Measurements from ENCODE around the gene BAIAP2.

DNA sequence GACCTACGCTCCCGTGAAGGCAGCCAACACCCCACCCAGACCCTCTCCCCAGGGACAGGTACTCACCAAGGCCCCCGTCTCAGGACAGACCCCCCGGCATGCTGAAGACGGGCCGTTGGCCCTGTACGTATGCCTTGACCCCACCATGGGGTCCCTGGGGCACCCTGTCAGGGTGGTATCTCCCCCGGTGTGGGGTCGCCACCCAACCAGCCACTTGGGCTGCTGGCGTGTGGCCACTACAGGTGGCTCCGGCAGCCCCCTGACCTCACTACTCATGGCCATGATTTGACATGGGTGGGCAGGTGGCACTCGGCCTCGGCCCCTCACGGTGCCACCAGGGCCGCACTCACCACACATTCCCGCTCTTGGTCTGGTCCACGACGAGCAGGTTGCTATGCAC lies 89.4 kb downstream of the BAIAP2 start:
- TF ChIP-seq, protein P1, sequence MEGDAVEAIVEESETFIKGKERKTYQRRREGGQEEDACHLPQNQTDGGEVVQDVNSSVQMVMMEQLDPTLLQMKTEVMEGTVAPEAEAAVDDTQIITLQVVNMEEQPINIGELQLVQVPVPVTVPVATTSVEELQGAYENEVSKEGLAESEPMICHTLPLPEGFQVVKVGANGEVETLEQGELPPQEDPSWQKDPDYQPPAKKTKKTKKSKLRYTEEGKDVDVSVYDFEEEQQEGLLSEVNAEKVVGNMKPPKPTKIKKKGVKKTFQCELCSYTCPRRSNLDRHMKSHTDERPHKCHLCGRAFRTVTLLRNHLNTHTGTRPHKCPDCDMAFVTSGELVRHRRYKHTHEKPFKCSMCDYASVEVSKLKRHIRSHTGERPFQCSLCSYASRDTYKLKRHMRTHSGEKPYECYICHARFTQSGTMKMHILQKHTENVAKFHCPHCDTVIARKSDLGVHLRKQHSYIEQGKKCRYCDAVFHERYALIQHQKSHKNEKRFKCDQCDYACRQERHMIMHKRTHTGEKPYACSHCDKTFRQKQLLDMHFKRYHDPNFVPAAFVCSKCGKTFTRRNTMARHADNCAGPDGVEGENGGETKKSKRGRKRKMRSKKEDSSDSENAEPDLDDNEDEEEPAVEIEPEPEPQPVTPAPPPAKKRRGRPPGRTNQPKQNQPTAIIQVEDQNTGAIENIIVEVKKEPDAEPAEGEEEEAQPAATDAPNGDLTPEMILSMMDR (conservative IDR thresholded peaks at IDR 0.05 in 1 of 2, IDR thresholded peaks at IDR 0.05 in 1 of 2; ENCODE audit: extremely low read depth in 1 of 2, insufficient read depth in 1 of 2, low read depth in 1 of 2, low read length in 2 of 2), result no peak
- TF ChIP-seq EZH2 (IDR thresholded peaks at IDR 0.05; ENCODE audit: borderline replicate concordance, low read length), result no peak
